ENCODE results near the gene LCN2.

Gene LCN2

DNA sequence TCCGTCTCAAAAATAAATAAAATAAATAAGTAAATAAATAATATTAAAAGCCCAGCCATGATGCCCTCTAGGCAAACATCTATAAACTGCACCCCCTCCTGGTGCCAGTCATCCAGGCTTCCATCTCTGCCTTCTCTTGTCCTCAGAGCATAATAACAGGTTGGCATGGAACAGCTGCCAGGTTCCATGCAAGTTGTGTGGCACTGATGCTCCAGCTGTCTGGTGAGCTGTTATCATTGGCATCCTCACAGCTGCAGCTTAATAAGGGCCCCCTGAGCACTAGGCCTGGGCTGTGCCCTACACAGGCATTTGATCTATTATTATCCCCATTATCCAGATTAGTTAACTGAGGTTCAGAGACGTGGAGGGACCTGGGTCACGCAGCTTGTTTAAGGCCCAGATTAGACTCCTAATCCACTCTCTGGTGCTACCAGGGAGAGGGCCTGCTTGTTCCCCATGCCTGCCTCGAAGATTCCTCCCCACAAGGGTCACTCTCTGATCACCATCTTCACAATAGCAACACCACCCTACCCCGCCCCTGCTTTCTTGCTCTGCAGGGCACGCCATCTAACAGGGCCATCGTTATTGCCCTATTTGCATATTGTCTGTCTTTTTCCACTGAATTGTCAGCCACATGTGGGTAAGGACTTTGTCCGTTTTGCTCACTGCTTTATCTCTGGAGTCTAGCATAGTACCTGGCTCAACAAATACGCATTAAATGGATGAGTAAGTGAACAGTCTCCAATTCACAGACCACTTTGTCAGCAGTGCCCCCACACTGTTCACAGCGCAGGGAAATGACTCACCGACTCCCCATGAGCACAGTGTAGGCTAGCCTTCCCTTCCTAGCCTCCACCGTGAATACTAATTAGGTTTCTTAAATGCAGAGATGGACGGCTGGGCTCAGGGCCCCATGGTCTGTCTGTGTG lies 52.5 kb downstream of the LCN2 start:
- peak; percentile 61 for DNase-seq (ENCODE audit: low spot score)

GRCh38 chr9:128202648-128203023 lies 53.4 kb downstream of the LCN2 start:
- DNase-seq (ENCODE audit: low spot score) = no peak
